ENCODE measurements around the gene TNFRSF8. TPM values are rescaled to one million over a fixed set of nuclear protein-coding genes. Genes with fewer than 3 reads are reported as not detected.

Gene TNFRSF8
- total and polyA plus RNA-seq, 2 experiments from 2014 or later: not detected

GRCh38 chr1:12076425-12077005, 13.4 kb downstream of the TNFRSF8 start:
- H3K36me3 ChIP-seq (replicated peaks; ENCODE audit: insufficient read depth, low read depth): no peaks in the 10 kb centered on the region
- H3K27ac ChIP-seq: no peak overlapping the region
- no peak overlapping the region for H3K4me2 ChIP-seq
- H3K79me2 ChIP-seq: no peaks in the 10 kb centered on the region
- no peak overlapping the region for H2AFZ ChIP-seq
- WGBS (ENCODE audit: low lambda C conversion rate, missing lambda C conversion rate): 86% methylated on average over 9 of the region's 9 CpGs
- no peak overlapping the region for H3K4me3 ChIP-seq
- no peaks in the 10 kb centered on the region for H3K27me3 ChIP-seq
- no peaks in the 10 kb centered on the region for H3K9me3 ChIP-seq (ENCODE audit: low read depth)
- no peaks in the 10 kb centered on the region for H3K9me2 ChIP-seq (replicated peaks; ENCODE audit: insufficient read depth)
- H3K4me1 ChIP-seq (ENCODE audit: insufficient read depth): no peaks in the 10 kb centered on the region
- no peak for DNase-seq (ENCODE audit: low spot score)
- TF ChIP-seq EZH2 (IDR thresholded peaks at IDR 0.05; ENCODE audit: borderline replicate concordance) (no peak), EZH2phosphoT487 (IDR thresholded peaks at IDR 0.05; ENCODE audit: low read depth, severe bottlenecking, unreplicated experiment) (no peak), CTCF (IDR thresholded peaks at IDR 0.05; ENCODE audit: poor library complexity) (no peak)
- no peaks in the 10 kb centered on the region for H4K20me1 ChIP-seq (ENCODE audit: insufficient read depth, poor library complexity, severe bottlenecking)

- 70% methylated on average over 7 of the region's 7 CpGs for WGBS (ENCODE audit: low lambda C conversion rate, missing lambda C conversion rate)
- H3K9me3 ChIP-seq (ENCODE audit: low read depth): no peaks in the 10 kb centered on the region
- no peaks in the 10 kb centered on the region for H3K79me2 ChIP-seq
- no peaks in the 10 kb centered on the region for H3K4me1 ChIP-seq (ENCODE audit: insufficient read depth)
- no peak overlapping the region for H3K27ac ChIP-seq
- no peaks in the 10 kb centered on the region for H4K20me1 ChIP-seq (ENCODE audit: insufficient read depth, poor library complexity, severe bottlenecking)
- H2AFZ ChIP-seq: no peak overlapping the region
- no peak for DNase-seq (ENCODE audit: low spot score)
- no peaks in the 10 kb centered on the region for H3K36me3 ChIP-seq (replicated peaks; ENCODE audit: insufficient read depth, low read depth)
- H3K4me3 ChIP-seq: no peak overlapping the region
- H3K9me2 ChIP-seq (replicated peaks; ENCODE audit: insufficient read depth): no peaks in the 10 kb centered on the region
- no peak overlapping the region for H3K4me2 ChIP-seq
- TF ChIP-seq EZH2 (IDR thresholded peaks at IDR 0.05; ENCODE audit: borderline replicate concordance) (no peak), EZH2phosphoT487 (IDR thresholded peaks at IDR 0.05; ENCODE audit: low read depth, severe bottlenecking, unreplicated experiment) (no peak), CTCF (IDR thresholded peaks at IDR 0.05; ENCODE audit: poor library complexity) (no peak)
- no peaks in the 10 kb centered on the region for H3K27me3 ChIP-seq
These were observed 15.5 kb downstream of the TNFRSF8 start for GRCh38 chr1:12078575-12078937.

GRCh38 chr1:12078938-12079861, 16.1 kb downstream of the TNFRSF8 start:
- Histone ChIP-seq H3K79me2 (no peaks in the 10 kb centered on the region), H3K4me3 (no peak overlapping the region), H3K27me3 (no peaks in the 10 kb centered on the region), H3K9me2 (replicated peaks; ENCODE audit: insufficient read depth) (no peaks in the 10 kb centered on the region), H3K9me3 (ENCODE audit: low read depth) (no peaks in the 10 kb centered on the region), H4K20me1 (ENCODE audit: insufficient read depth, poor library complexity, severe bottlenecking) (no peaks in the 10 kb centered on the region), H3K27ac (no peak overlapping the region), H3K4me2 (no peak overlapping the region), H3K4me1 (ENCODE audit: insufficient read depth) (no peaks in the 10 kb centered on the region), H3K36me3 (replicated peaks; ENCODE audit: insufficient read depth, low read depth) (no peaks in the 10 kb centered on the region), H2AFZ (no peak overlapping the region)
- peak; percentile 71 for DNase-seq (ENCODE audit: low spot score)
- 39% methylated on average over 23 of the region's 23 CpGs for WGBS (ENCODE audit: low lambda C conversion rate, missing lambda C conversion rate)
- TF ChIP-seq CTCF (IDR thresholded peaks at IDR 0.05; ENCODE audit: poor library complexity): peak; percentile 59
- TF ChIP-seq EZH2 (IDR thresholded peaks at IDR 0.05; ENCODE audit: borderline replicate concordance): no peak

All from hepatocyte (in vitro differentiated cells).